GM12878 (cell line): ENCODE data around the gene RARB. TPM values are rescaled to one million over a fixed set of nuclear protein-coding genes. Genes with fewer than 3 reads are reported as not detected.

ENCODE experiments used
- ATAC-seq: fragments of 200-7000 bp; cut with Tn5 transposase; 3 replicates; pipeline ENCODE4 v1.9.1; 2020; ENCODE audit warnings: mild to moderate bottlenecking, moderate library complexity
- BruUV-seq: library from RNA; stranded (reverse); fragments of 400-500 nt; replicated peaks from 2 replicates; lab custom pipeline; 2021; lab: Mats Ljungman, UMichigan
- CTCF ChIA-PET: fragments of 300-600 bp; sonication (Branson Sonifier 250); formaldehyde crosslinking; extraction: SDS; loops from one replicate; lab custom pipeline; 2021; ENCODE audit warnings: inconsistent platforms; lab: Yijun Ruan, JAX
- POLR2A ChIA-PET: fragments of 350-600 bp; formaldehyde crosslinking; extraction: SDS; loops from one replicate; lab custom pipeline; 2021; ENCODE audit warnings: inconsistent platforms; lab: Charles Lee
- RAD21 ChIA-PET: fragments of 300-600 bp; sonication (Branson Sonifier 250); formaldehyde crosslinking; loops from one replicate; lab custom pipeline; 2023; ENCODE audit warnings: antibody characterized with exemption; ENCODE audit not compliant: unreplicated experiment; lab: Charles Lee
- SMC1A ChIA-PET: fragments of 300-600 bp; sonication (Branson Sonifier 250); formaldehyde crosslinking; loops from one replicate; lab custom pipeline; 2023; ENCODE audit not compliant: unreplicated experiment, uncharacterized antibody; lab: Charles Lee
- DNase-seq: peaks from one replicate; pipeline ENCODE4 v3.0.0-alpha.2; 2011; ENCODE audit warnings: low read depth, low spot score
- FAIRE-seq: peaks from 3 replicates; lab custom pipeline; 2011; peaks lifted over from hg19 to GRCh38; lab: Jason Lieb, UNC
- H2AFZ ChIP-seq: 2 replicates; pipeline ENCODE4 v1.6.0; 2011; ENCODE audit warnings: low read depth, low read length, control low read depth; ENCODE audit not compliant: control insufficient read depth
- H3K27ac ChIP-seq: 2 replicates; pipeline ENCODE4 v1.5.1; 2011; ENCODE audit warnings: control low read depth; ENCODE audit not compliant: control insufficient read depth, insufficient read depth
- H3K27me3 ChIP-seq, 2 experiments: replicated peaks in 1 of 2; 2 replicates each; pipeline versions ENCODE4 v1.6.0 to v1.6.1; 2011; ENCODE audit warnings: low read length in 1 of 2; ENCODE audit not compliant: control insufficient read depth in 2 of 2, insufficient read depth in 2 of 2
- H3K36me3 ChIP-seq, 2 experiments: 2 replicates each; pipeline ENCODE4 v1.5.1; 2011; ENCODE audit warnings: low read length in 1 of 2; ENCODE audit not compliant: control insufficient read depth in 2 of 2, insufficient read depth in 2 of 2
- H3K4me1 ChIP-seq: 2 replicates; pipeline ENCODE4 v1.6.1; 2011; ENCODE audit warnings: mild to moderate bottlenecking, low read length, moderate library complexity, mixed read lengths; ENCODE audit not compliant: control insufficient read depth, insufficient read depth
- H3K4me2 ChIP-seq: 2 replicates; pipeline ENCODE4 v1.6.0; 2011; ENCODE audit warnings: control low read depth; ENCODE audit not compliant: control insufficient read depth, insufficient read depth
- H3K4me3 ChIP-seq: fragments of 200-600 bp; sonication (generic); 2 replicates; pipeline ENCODE4 v1.5.1; 2016
- H3K79me2 ChIP-seq: 2 replicates; pipeline ENCODE4 v1.6.0; 2011; ENCODE audit warnings: low read length; ENCODE audit not compliant: control insufficient read depth, insufficient read depth
- H3K9ac ChIP-seq: 2 replicates; pipeline ENCODE4 v1.8.0; 2011; ENCODE audit warnings: low read length, control low read depth, mixed read lengths; ENCODE audit not compliant: control insufficient read depth, insufficient read depth
- H3K9me3 ChIP-seq: replicated peaks from 3 replicates; pipeline ENCODE4 v1.5.1; 2011; ENCODE audit warnings: mild to moderate bottlenecking, low read length; ENCODE audit not compliant: control insufficient read depth, insufficient read depth
- H4K20me1 ChIP-seq: 2 replicates; pipeline ENCODE4 v1.6.0; 2011; ENCODE audit not compliant: control insufficient read depth, insufficient read depth
- EED ChIP-seq: sonication (generic); IDR thresholded peaks from 2 replicates; pipeline ENCODE4 v1.6.1; 2016; ENCODE audit warnings: antibody characterized with exemption, low read depth
- ESRRA ChIP-seq: IDR thresholded peaks from 2 replicates; pipeline ENCODE4 v1.6.1; 2012; ENCODE audit warnings: mild to moderate bottlenecking, low read length, improper control_type of control experiment
- EZH2 ChIP-seq: IDR thresholded peaks from 2 replicates; pipeline ENCODE4 v1.6.1; 2012; ENCODE audit warnings: low read depth, mild to moderate bottlenecking, control low read depth, inconsistent platforms, low read length, borderline replicate concordance; ENCODE audit not compliant: control insufficient read depth
- HCFC1 ChIP-seq: fragments of 150-350 bp; IDR thresholded peaks from 2 replicates; pipeline ENCODE4 v1.6.1; 2014; ENCODE audit warnings: low read length
- NBN ChIP-seq: fragments of 450-650 bp; IDR thresholded peaks from 2 replicates; pipeline ENCODE4 v1.6.1; 2016
- NFYB ChIP-seq: IDR thresholded peaks from 2 replicates; pipeline ENCODE4 v1.6.1; 2011; ENCODE audit warnings: low read depth, mild to moderate bottlenecking, low read length, improper control_type of control experiment, moderate library complexity; ENCODE audit not compliant: insufficient read depth
- RUNX3 ChIP-seq: IDR thresholded peaks from 2 replicates; pipeline ENCODE4 v1.6.1; 2012; ENCODE audit warnings: low read length, inconsistent platforms
- SIN3A ChIP-seq: IDR thresholded peaks from 2 replicates; pipeline ENCODE4 v1.6.1; 2012; ENCODE audit warnings: low read depth, low read length, improper control_type of control experiment
- SMAD1 ChIP-seq: fragments of 450-650 bp; IDR thresholded peaks from 2 replicates; pipeline ENCODE4 v1.6.1; 2018; ENCODE audit warnings: mild to moderate bottlenecking, low read depth; ENCODE audit not compliant: partially characterized antibody
- SP1 ChIP-seq: IDR thresholded peaks from one replicate; pipeline ENCODE4 v1.6.1; 2011; ENCODE audit warnings: low read depth, low read length
- STAT1 ChIP-seq: fragments of 450-650 bp; conservative IDR thresholded peaks from 2 replicates; pipeline ENCODE4 v1.6.1; 2014; ENCODE audit warnings: antibody characterized with exemption, mild to moderate bottlenecking
- TAF1 ChIP-seq: IDR thresholded peaks from 2 replicates; pipeline ENCODE4 v1.6.1; 2011; ENCODE audit warnings: mild to moderate bottlenecking, low read depth, low read length, borderline replicate concordance
- TCF7 ChIP-seq: IDR thresholded peaks from 2 replicates; pipeline ENCODE4 v1.6.1; 2014; ENCODE audit warnings: antibody characterized with exemption, borderline replicate concordance
- ZBTB40 ChIP-seq: fragments of 450-650 bp; IDR thresholded peaks from 2 replicates; pipeline ENCODE4 v1.6.1; 2016; ENCODE audit warnings: mild to moderate bottlenecking, moderate library complexity, borderline replicate concordance
- WGBS: methylation state at CpG from one replicate; pipeline ENCODE4 v1.1.6; 2016; ENCODE audit warnings: low lambda C conversion rate; ENCODE audit not compliant: insufficient replicate concordance, insufficient coverage; ENCODE audit errors: missing lambda C conversion rate; 5-methylcytosine and 5-hydroxymethylcytosine counted together
- in situ Hi-C: fragments of 300-500 bp; cut with MboI; formaldehyde crosslinking; loops from 9 replicates; pipeline ENCODE4 v1.14.3; 2018; ENCODE audit warnings: mixed read lengths
- intact Hi-C: fragments of 100-400 bp; cut with micrococcal nuclease; formaldehyde crosslinking; loops from one replicate; pipeline ENCODE4 v1.14.2; 2022; ENCODE audit not compliant: unreplicated experiment
- polyA plus RNA-seq, 11 experiments: library from polyadenylated mRNA; depleted of rRNA in 4 of 11; unstranded in 6 of 11; stranded (reverse) in 5 of 11; fragments of >200 nt; fragmentation: Nextera tagmentation in 4 of 11; fragmentation: Illumina TruSeq in 1 of 11; extraction: Ambion mirVana in 4 of 11; extraction: Trizol in 1 of 11; gene quantifications; 1 replicate in 1 of 11; 2 replicates in 10 of 11; pipeline versions ENCODE4 v1.2.1 to v1.2.3, GENCODE V29; 2011 to 2016; ENCODE audit warnings: inconsistent platforms in 2 of 11, missing spikeins in 2 of 11, low read depth in 1 of 11
- total RNA-seq, 4 experiments: library from RNA; depleted of rRNA in 3 of 4; stranded (reverse); fragments of >200 nt in 3 of 4; fragmentation: Illumina TruSeq in 1 of 4; extraction: Trizol in 1 of 4; gene quantifications; 2 replicates each; pipeline versions ENCODE4 v1.2.1 to v1.2.3, GENCODE V29; 2013 to 2021

RARB gene
- total and polyA plus RNA-seq, 10 of the 15 experiments (the other 5 are each of a cell fraction or from before 2014, with no cell fraction given) = 0.05 to 0.06 TPM; not detected in 8

DNA sequence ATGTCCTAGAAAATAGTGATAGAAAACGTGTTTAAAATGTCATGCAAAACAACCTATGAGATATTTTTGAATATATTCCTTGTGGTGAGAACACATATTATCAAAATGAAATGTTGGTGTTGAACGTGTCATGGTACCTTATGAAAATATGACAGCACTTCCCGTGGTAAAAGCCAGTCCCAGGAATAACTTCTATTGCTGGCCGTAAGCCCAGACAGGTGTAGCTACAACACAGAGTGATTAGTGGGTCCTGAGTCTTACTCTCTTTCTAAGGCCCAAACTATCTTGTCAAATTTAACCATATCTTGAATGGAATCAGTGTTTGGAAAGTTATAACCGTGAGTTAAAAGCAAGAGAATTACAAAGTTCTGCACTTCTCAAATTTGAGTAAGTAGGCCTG, 24.1 kb downstream of the RARB start:
- TF ChIP-seq HCFC1 = no peak
- TF ChIP-seq STAT1 = no peak
- TF ChIP-seq NFYB = no peak
- TF ChIP-seq NBN = no peak
- no peak for TF ChIP-seq SP1
- TF ChIP-seq TCF7 = no peak
- no peak for TF ChIP-seq ESRRA
- no peak for TF ChIP-seq TAF1
- TF ChIP-seq EZH2 = no peak
- TF ChIP-seq SIN3A = no peak
- TF ChIP-seq SMAD1 = no peak
- TF ChIP-seq EED = no peak
- TF ChIP-seq ZBTB40 = no peak
- TF ChIP-seq RUNX3 = no peak
- TF ChIP-seq, all 136 proteins: peak for 0
- ChIA-PET RAD21 (no interaction called here), POLR2A (no interaction called here), CTCF (interaction anchor here (1.4 kb wide), 1 partner anchor 10 kb away, joined by 4 read pairs; no protein-coding TSS in a partner anchor), SMC1A (interaction anchor here (0.8 kb wide), 1 partner anchor 14 kb away, joined by 3 read pairs; no protein-coding TSS in a partner anchor)
- H2AFZ ChIP-seq = no peak overlapping the region
- H3K4me3 ChIP-seq = no peak overlapping the region
- BruUV-seq = no TSS peak
- no peak for DNase-seq
- H3K4me2 ChIP-seq = no peak overlapping the region
- in situ Hi-C loops = no loop called here
- no peak for ATAC-seq
- WGBS = 12% methylated on average over 5 of the region's 5 CpGs
- H3K27ac ChIP-seq = no peak overlapping the region
- intact Hi-C loops = no loop called here
- H3K79me2 ChIP-seq = no peaks in the 10 kb centered on the region
- H3K4me1 ChIP-seq = no peaks in the 10 kb centered on the region
- H3K27me3 ChIP-seq = no peaks in the 10 kb centered on the region; a peak in 2 of 4 replicates
- H3K9me3 ChIP-seq = no peaks in the 10 kb centered on the region
- H4K20me1 ChIP-seq = no peaks in the 10 kb centered on the region
- FAIRE-seq = no peak
- no peaks in the 10 kb centered on the region for H3K36me3 ChIP-seq
- H3K9ac ChIP-seq = no peak overlapping the region
